Hepatocyte (in vitro differentiated cells): ENCODE results near the gene GRID1.

Source experiments
- EZH2 ChIP-seq: fragments of 200-600 bp; sonication (generic); IDR thresholded peaks from 2 replicates; pipeline ENCODE4 v1.6.1; 2016; ENCODE audit warnings: antibody characterized with exemption, mild to moderate bottlenecking, borderline replicate concordance
- EZH2phosphoT487 ChIP-seq: fragments of 200-600 bp; sonication (generic); IDR thresholded peaks from one replicate; pipeline ENCODE4 v1.6.1; 2018; ENCODE audit warnings: antibody characterized with exemption, mild to moderate bottlenecking, low read depth, moderate library complexity; ENCODE audit not compliant: unreplicated experiment, severe bottlenecking
- TF ChIP-seq, protein P1 (sequence below): fragments of 200-600 bp; sonication (generic); IDR thresholded peaks from 2 replicates; pipeline ENCODE4 v1.5.1; 2016; ENCODE audit warnings: antibody characterized with exemption, mild to moderate bottlenecking; ENCODE audit not compliant: poor library complexity

GRCh38 chr10:86293396-86293791 lies 73.2 kb downstream of the GRID1 start:
- TF ChIP-seq, protein P1, sequence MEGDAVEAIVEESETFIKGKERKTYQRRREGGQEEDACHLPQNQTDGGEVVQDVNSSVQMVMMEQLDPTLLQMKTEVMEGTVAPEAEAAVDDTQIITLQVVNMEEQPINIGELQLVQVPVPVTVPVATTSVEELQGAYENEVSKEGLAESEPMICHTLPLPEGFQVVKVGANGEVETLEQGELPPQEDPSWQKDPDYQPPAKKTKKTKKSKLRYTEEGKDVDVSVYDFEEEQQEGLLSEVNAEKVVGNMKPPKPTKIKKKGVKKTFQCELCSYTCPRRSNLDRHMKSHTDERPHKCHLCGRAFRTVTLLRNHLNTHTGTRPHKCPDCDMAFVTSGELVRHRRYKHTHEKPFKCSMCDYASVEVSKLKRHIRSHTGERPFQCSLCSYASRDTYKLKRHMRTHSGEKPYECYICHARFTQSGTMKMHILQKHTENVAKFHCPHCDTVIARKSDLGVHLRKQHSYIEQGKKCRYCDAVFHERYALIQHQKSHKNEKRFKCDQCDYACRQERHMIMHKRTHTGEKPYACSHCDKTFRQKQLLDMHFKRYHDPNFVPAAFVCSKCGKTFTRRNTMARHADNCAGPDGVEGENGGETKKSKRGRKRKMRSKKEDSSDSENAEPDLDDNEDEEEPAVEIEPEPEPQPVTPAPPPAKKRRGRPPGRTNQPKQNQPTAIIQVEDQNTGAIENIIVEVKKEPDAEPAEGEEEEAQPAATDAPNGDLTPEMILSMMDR: no peak
- TF ChIP-seq EZH2 (no peak), EZH2phosphoT487 (no peak)
